ENCODE data around the gene PIEZO1.
A peak's percentile ranks its signal among the peaks of the same experiment; 100 is the strongest.

The PIEZO1 gene

DNA sequence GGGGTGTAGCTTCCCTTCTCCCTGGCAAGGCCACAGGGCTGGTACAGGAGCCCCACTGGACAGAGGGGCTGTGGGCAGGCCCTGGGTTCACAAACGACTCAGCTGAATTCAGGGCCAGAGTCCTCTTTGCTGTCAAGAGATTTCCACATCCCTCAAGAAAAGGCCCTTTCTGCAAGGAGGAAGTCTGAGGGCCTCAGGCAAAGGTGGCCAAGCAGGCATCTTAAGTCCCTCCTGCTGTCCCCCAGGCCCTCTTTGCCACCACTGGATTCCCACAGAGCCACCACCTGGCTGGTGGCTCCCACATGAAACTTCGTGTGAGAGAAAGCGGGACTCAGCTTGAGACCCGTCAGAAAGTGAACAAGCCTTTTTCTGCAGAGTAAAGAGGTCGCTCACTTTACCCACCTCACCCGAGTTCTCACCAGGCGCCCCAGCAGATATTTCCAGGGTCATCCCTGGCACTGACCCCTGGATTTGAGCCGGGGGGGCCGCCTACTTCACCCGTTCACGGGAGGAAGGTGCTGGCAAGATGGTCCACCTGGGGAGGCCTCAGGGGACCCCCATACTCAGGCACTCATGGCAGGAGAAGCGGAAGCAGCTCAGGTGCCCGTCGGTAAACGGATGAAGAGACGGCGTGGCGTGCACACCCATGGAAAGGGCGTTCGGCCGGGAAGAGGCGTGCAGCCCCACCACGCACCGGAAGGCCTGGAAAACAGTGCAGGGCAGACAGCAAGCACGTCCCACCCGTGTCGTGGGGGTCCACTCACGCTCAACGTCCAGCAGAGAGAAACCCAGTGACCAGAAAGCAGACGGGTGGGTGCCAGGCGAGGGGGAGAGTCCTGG lies 82.4 kb downstream of the PIEZO1 start:
- H3K4me3 Mint-ChIP-seq = peak overlapping the region; percentile 96
- peaks cover 13% of the 10 kb centered on the region for H3K36me3 Mint-ChIP-seq (ENCODE audit: low read depth)
- H3K4me1 Mint-ChIP-seq (ENCODE audit: low read depth) = peaks cover 77% of the 10 kb centered on the region
- H3K9me3 Mint-ChIP-seq = no peaks in the 10 kb centered on the region
- peak overlapping the region; percentile 97 for H3K27ac Mint-ChIP-seq
- no peaks in the 10 kb centered on the region for H3K27me3 Mint-ChIP-seq

GRCh38 chr16:88701581-88702370 lies 83.2 kb downstream of the PIEZO1 start:
- peak overlapping the region; percentile 96 for H3K4me3 Mint-ChIP-seq
- peak overlapping the region; percentile 97 for H3K27ac Mint-ChIP-seq
- H3K27me3 Mint-ChIP-seq = no peaks in the 10 kb centered on the region
- H3K4me1 Mint-ChIP-seq (ENCODE audit: low read depth) = peaks cover 70% of the 10 kb centered on the region
- peaks cover 13% of the 10 kb centered on the region for H3K36me3 Mint-ChIP-seq (ENCODE audit: low read depth)
- H3K9me3 Mint-ChIP-seq = no peaks in the 10 kb centered on the region

DNA sequence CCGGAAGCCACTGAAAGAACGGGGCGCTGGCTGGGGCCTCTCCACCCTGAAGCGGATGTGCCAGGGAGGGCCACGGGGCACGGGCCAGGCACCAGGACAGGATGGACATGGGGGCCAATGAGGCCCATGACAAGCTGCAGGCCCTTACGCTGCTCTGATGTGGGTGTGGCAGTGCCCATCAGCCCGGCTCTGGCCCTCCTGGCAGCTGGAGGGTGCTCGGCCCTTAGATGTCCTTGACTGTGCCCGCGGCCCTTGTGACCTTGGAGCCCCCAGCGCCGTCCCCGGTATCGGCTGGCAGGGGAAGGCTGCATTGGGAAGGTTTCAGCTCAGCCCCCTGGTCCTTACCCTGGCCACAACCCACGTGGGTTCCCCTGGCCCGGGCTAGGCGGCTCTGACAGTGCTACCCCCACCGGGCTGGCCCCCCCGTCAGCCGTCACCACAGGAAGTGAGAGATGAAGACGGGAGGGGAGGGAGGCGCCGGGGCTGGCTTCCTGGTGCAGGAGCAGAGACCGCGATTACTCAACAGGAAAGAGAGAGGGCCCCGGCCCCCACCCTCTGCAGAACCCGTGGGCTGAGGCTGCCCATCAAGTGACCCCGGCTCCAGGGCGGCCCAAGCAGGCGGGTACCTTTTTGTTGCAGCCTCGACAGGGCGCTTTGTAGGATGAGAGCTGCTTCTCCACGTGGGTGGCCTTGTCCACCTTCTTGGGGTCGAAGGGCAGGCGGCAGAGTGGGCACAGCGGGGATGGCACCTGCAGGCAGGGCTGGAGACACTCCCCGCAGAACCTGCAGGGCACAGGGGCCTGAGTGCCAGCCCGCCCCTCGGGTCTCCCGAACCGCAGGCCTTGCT lies 84.2 kb downstream of the PIEZO1 start:
- Mint-ChIP-seq H3K27me3 (no peaks in the 10 kb centered on the region), H3K36me3 (ENCODE audit: low read depth) (peaks cover 13% of the 10 kb centered on the region), H3K4me3 (peak overlapping the region; percentile 96), H3K27ac (peak overlapping the region; percentile 94), H3K9me3 (no peaks in the 10 kb centered on the region), H3K4me1 (ENCODE audit: low read depth) (peaks cover 70% of the 10 kb centered on the region)

GRCh38 chr16:88700322-88700635 lies 84.7 kb downstream of the PIEZO1 start:
- Mint-ChIP-seq H3K27ac (peak overlapping the region; percentile 94), H3K36me3 (ENCODE audit: low read depth) (peaks cover 13% of the 10 kb centered on the region)

DNA sequence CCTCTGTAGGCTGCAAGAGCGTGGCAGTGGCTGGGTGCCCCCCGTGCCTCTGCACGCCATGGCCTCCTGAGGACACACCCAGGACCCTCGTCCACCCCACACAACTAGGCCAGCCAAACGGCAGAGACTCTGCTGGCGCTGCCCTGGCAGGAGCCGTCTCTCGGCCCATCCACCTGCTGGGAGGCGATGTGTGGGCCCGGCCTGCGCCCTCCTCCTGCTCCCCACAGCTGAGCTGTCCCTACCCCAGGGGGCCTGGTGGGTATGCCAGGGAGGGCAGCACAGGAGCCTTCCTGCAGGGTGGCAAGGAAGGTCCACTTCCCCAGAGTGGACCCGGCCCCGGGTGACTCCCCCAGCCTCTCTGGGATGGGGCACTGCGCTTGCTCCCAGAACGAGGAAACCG lies 85.8 kb downstream of the PIEZO1 start:
- Mint-ChIP-seq H3K27ac (no peak overlapping the region), H3K36me3 (ENCODE audit: low read depth) (peaks cover 13% of the 10 kb centered on the region), H3K4me3 (no peak overlapping the region), H3K27me3 (no peaks in the 10 kb centered on the region), H3K9me3 (no peaks in the 10 kb centered on the region), H3K4me1 (ENCODE audit: low read depth) (peaks cover 58% of the 10 kb centered on the region)

More at GRCh38 chr16:88700322-88700635, 84.7 kb downstream of the PIEZO1 start:
- Mint-ChIP-seq H3K9me3 (no peaks in the 10 kb centered on the region), H3K4me1 (ENCODE audit: low read depth) (peaks cover 68% of the 10 kb centered on the region), H3K4me3 (peak overlapping the region; percentile 96), H3K27me3 (no peaks in the 10 kb centered on the region)

- H3K9me3 Mint-ChIP-seq = no peaks in the 10 kb centered on the region
- peaks cover 13% of the 10 kb centered on the region for H3K36me3 Mint-ChIP-seq (ENCODE audit: low read depth)
- no peaks in the 10 kb centered on the region for H3K27me3 Mint-ChIP-seq
Observed at GRCh38 chr16:88698646-88699045, 86.4 kb downstream of the PIEZO1 start.

GRCh38 chr16:88697831-88698615 lies 87.0 kb downstream of the PIEZO1 start:
- Mint-ChIP-seq H3K9me3 (no peaks in the 10 kb centered on the region), H3K27ac (no peak overlapping the region), H3K36me3 (ENCODE audit: low read depth) (peaks cover 11% of the 10 kb centered on the region), H3K4me1 (ENCODE audit: low read depth) (peaks cover 48% of the 10 kb centered on the region), H3K27me3 (no peaks in the 10 kb centered on the region), H3K4me3 (no peak overlapping the region)

More at GRCh38 chr16:88698646-88699045, 86.4 kb downstream of the PIEZO1 start:
- Mint-ChIP-seq H3K4me3 (no peak overlapping the region), H3K4me1 (ENCODE audit: low read depth) (peaks cover 53% of the 10 kb centered on the region), H3K27ac (no peak overlapping the region)

- no peak overlapping the region for H3K4me3 Mint-ChIP-seq
- H3K27ac Mint-ChIP-seq = no peak overlapping the region
- peaks cover 48% of the 10 kb centered on the region for H3K4me1 Mint-ChIP-seq (ENCODE audit: low read depth)
Observed at GRCh38 chr16:88697116-88697830, 87.7 kb downstream of the PIEZO1 start.

DNA sequence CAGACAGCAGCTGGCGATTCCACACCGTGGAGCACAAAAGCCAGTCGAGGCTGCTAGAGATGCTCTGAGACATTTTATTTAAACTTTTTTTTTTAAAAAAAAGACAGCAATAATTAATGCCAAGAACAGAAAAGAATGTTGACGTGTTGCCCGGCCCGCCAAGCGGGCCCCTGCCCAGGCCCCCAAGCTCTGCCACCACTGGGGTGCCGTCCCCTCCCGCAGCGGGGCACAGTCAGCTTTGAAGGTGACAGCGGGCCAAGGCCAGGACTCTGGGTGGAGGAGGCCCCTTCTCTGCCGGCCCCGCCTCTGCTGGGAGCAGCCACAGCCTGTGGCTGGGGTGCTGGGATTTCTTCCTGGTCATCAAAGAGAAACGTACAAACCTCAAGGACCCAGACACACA lies 88.6 kb downstream of the PIEZO1 start:
- peaks cover 47% of the 10 kb centered on the region for H3K4me1 Mint-ChIP-seq (ENCODE audit: low read depth)
- no peak overlapping the region for H3K27ac Mint-ChIP-seq
- no peak overlapping the region for H3K4me3 Mint-ChIP-seq
- H3K27me3 Mint-ChIP-seq = no peaks in the 10 kb centered on the region
- no peaks in the 10 kb centered on the region for H3K9me3 Mint-ChIP-seq
- peaks cover 5% of the 10 kb centered on the region for H3K36me3 Mint-ChIP-seq (ENCODE audit: low read depth)

More at GRCh38 chr16:88697116-88697830, 87.7 kb downstream of the PIEZO1 start:
- no peaks in the 10 kb centered on the region for H3K27me3 Mint-ChIP-seq
- no peaks in the 10 kb centered on the region for H3K9me3 Mint-ChIP-seq
- peaks cover 5% of the 10 kb centered on the region for H3K36me3 Mint-ChIP-seq (ENCODE audit: low read depth)

GRCh38 chr16:88695753-88696152 lies 89.3 kb downstream of the PIEZO1 start:
- Mint-ChIP-seq H3K27me3 (no peaks in the 10 kb centered on the region), H3K27ac (no peak overlapping the region), H3K4me3 (no peak overlapping the region), H3K4me1 (ENCODE audit: low read depth) (peaks cover 47% of the 10 kb centered on the region), H3K36me3 (ENCODE audit: low read depth) (peaks cover 5% of the 10 kb centered on the region), H3K9me3 (no peaks in the 10 kb centered on the region)

- Mint-ChIP-seq H3K4me1 (ENCODE audit: low read depth) (peaks cover 46% of the 10 kb centered on the region), H3K4me3 (no peak overlapping the region), H3K27ac (no peak overlapping the region), H3K9me3 (no peaks in the 10 kb centered on the region), H3K27me3 (no peaks in the 10 kb centered on the region), H3K36me3 (ENCODE audit: low read depth) (peaks cover 5% of the 10 kb centered on the region)
Observed at GRCh38 chr16:88695218-88695617, 89.8 kb downstream of the PIEZO1 start.

GRCh38 chr16:88694221-88695087 lies 90.6 kb downstream of the PIEZO1 start:
- no peak overlapping the region for H3K27ac Mint-ChIP-seq
- peaks cover 38% of the 10 kb centered on the region for H3K4me1 Mint-ChIP-seq (ENCODE audit: low read depth)
- no peaks in the 10 kb centered on the region for H3K36me3 Mint-ChIP-seq (ENCODE audit: low read depth)
- H3K27me3 Mint-ChIP-seq = no peaks in the 10 kb centered on the region
- no peaks in the 10 kb centered on the region for H3K9me3 Mint-ChIP-seq
- no peak overlapping the region for H3K4me3 Mint-ChIP-seq
